ENCODE results near the gene RESF1. TPM values are rescaled to one million over a fixed set of nuclear protein-coding genes. Genes with fewer than 3 reads are reported as not detected.
A peak's percentile ranks its signal among the peaks of the same experiment; 100 is the strongest.

Gene RESF1, protein sequence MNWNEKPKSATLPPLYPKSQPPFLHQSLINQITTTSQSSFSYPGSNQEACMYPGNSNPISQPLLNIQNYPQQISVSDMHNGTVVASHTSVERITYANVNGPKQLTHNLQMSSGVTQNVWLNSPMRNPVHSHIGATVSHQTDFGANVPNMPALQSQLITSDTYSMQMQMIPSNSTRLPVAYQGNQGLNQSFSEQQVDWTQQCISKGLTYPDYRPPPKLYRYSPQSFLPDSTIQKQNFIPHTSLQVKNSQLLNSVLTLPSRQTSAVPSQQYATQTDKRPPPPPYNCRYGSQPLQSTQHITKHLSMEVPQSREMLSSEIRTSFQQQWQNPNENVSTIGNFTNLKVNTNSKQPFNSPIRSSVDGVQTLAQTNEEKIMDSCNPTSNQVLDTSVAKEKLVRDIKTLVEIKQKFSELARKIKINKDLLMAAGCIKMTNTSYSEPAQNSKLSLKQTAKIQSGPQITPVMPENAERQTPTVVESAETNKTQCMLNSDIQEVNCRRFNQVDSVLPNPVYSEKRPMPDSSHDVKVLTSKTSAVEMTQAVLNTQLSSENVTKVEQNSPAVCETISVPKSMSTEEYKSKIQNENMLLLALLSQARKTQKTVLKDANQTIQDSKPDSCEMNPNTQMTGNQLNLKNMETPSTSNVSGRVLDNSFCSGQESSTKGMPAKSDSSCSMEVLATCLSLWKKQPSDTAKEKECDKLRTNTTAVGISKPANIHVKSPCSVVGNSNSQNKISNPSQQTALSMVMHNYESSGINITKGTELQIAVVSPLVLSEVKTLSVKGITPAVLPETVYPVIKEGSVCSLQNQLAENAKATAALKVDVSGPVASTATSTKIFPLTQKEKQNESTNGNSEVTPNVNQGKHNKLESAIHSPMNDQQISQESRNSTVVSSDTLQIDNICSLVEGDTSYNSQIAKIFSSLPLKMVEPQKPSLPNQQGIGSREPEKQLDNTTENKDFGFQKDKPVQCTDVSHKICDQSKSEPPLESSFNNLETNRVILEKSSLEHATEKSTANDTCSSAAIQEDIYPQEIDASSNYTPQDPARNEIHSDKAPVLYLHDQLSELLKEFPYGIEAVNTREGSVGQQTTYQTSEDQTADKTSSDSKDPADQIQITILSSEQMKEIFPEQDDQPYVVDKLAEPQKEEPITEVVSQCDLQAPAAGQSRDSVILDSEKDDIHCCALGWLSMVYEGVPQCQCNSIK (N-terminal part only)
- 78.1 to 91.4 TPM (median 79.9 TPM) in 3 replicates for total RNA-seq (2021)
- percentile 97 among the genes with signal in this experiment for Bru-seq, nascent RNA
- long read RNA-seq, experiment 1, full-length matches to known transcripts, result 68 of 190 reads
- long read RNA-seq, experiment 1, partial matches to known transcripts, result 79 of 190 reads
- long read RNA-seq, experiment 1, other reads (novel, unspliced or antisense), result 43 of 190 reads
- long read RNA-seq, experiment 2, full-length matches to known transcripts, result 7 of 43 reads
- long read RNA-seq, experiment 2, partial matches to known transcripts, result 28 of 43 reads
- long read RNA-seq, experiment 2, other reads (novel, unspliced or antisense), result 8 of 43 reads
- long read RNA-seq, experiment 3, full-length matches to known transcripts, result 15 of 31 reads
- long read RNA-seq, experiment 3, partial matches to known transcripts, result 14 of 31 reads
- long read RNA-seq, experiment 3, other reads (novel, unspliced or antisense), result 2 of 31 reads

DNA sequence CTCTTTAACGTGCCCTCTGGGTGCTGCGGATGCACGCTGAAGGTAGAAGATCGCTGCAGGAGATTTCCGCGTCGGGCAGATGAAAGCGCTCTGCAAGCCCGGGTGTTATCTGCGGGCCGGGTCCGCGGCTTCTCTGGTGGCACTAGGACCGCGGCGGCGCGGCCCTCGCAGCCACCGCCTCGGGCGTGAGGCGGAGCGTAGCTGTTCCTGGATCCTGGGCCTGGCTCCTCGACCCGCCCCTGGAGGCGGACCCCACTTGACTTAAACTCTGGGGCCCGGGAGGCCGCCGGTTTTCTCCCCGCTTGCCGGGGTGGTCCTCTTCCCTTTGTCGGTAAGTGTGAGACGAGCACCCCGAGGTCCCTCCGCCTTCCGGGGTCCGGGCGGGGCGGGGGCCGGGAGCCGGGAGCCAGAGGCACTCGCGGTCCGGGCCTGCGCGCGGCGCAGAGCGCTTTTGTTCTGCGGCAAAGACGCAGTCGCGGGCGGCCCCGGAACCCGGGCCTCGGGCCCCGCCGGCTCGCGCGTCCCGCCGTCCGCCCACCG is at the start of gene RESF1:
Gene RESF1, plus strand, starts transcription at position 255 of the 540 bp plus-strand sequence. CDS start 21,541 bp downstream, outside the sequence.
- Mint-ChIP-seq H3K4me3 (peak within 1 kb of the TSS; percentile 95), H3K9me3 (peaks cover 12% of the 10 kb centered on the region), H3K27ac (peak within 1 kb of the TSS; percentile 93), H3K36me3 (peaks cover 42% of the 10 kb centered on the region), H3K27me3 (ENCODE audit: low read depth) (no peaks in the 10 kb centered on the region), H3K4me1 (peaks cover 49% of the 10 kb centered on the region)
- ChIA-PET POLR2A (interaction anchor here (0.9 kb wide), 1 partner anchor 720 kb away, joined by 3 read pairs; the partner anchor contains the start of gene DNM1L), CTCF (interaction anchor here (1.3 to 1.4 kb wide), 2 partner anchors 44 to 148 kb away, joined by 4 read pairs; no protein-coding TSS in a partner anchor)
- DNase-seq (ENCODE audit: low spot score) (peak; percentile 88), ATAC-seq (peak; percentile 94)
- TF ChIP-seq NFE2L1 (CRISPR knock-in tag; IDR thresholded peaks at IDR 0.05) (peak; percentile 90), TEAD1 (CRISPR knock-in tag; IDR thresholded peaks at IDR 0.05) (peak; percentile 73; the same call in 1 of the 2 replicates), PRRX2 (CRISPR knock-in tag; IDR thresholded peaks at IDR 0.05) (no peak), GABPB1 (CRISPR knock-in tag; IDR thresholded peaks at IDR 0.05) (peak; percentile 34; the same call in 1 of the 2 replicates), FOXP1 (CRISPR knock-in tag; IDR thresholded peaks at IDR 0.05; ENCODE audit: borderline replicate concordance) (peak; percentile 30; the same call in 1 of the 2 replicates), FOXK1 (CRISPR knock-in tag; IDR thresholded peaks at IDR 0.05) (peak; percentile 14; the same call in 1 of the 2 replicates), ZNF671 (CRISPR knock-in tag; IDR thresholded peaks at IDR 0.05) (no peak), ETV6 (CRISPR knock-in tag; IDR thresholded peaks at IDR 0.05) (peak; percentile 82), ZNF423 (CRISPR knock-in tag; IDR thresholded peaks at IDR 0.05) (peak; percentile 14; the same call in 1 of the 2 replicates), HMGA2 (CRISPR knock-in tag; IDR thresholded peaks at IDR 0.05) (no peak), SP1 (CRISPR knock-in tag; conservative IDR thresholded peaks at IDR 0.05) (peak; percentile 64), ELF4 (CRISPR knock-in tag; IDR thresholded peaks at IDR 0.05; ENCODE audit: low read depth) (0 out of 2 replicates have a peak, but pooled peaks have one; percentile 46)
- TF ChIP-seq, protein P1, sequence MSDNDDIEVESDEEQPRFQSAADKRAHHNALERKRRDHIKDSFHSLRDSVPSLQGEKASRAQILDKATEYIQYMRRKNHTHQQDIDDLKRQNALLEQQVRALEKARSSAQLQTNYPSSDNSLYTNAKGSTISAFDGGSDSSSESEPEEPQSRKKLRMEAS (CRISPR knock-in tag; IDR thresholded peaks at IDR 0.05), result peak; percentile 69; the same call in 1 of the 2 replicates
- TF ChIP-seq, protein P2, sequence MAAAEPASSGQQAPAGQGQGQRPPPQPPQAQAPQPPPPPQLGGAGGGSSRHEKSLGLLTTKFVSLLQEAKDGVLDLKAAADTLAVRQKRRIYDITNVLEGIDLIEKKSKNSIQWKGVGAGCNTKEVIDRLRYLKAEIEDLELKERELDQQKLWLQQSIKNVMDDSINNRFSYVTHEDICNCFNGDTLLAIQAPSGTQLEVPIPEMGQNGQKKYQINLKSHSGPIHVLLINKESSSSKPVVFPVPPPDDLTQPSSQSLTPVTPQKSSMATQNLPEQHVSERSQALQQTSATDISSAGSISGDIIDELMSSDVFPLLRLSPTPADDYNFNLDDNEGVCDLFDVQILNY (CRISPR knock-in tag; IDR thresholded peaks at IDR 0.05), result 0 out of 2 replicates have a peak, but pooled peaks have one; percentile 36
- TF ChIP-seq, protein P3, sequence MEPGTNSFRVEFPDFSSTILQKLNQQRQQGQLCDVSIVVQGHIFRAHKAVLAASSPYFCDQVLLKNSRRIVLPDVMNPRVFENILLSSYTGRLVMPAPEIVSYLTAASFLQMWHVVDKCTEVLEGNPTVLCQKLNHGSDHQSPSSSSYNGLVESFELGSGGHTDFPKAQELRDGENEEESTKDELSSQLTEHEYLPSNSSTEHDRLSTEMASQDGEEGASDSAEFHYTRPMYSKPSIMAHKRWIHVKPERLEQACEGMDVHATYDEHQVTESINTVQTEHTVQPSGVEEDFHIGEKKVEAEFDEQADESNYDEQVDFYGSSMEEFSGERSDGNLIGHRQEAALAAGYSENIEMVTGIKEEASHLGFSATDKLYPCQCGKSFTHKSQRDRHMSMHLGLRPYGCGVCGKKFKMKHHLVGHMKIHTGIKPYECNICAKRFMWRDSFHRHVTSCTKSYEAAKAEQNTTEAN (CRISPR knock-in tag; IDR thresholded peaks at IDR 0.05), result 0 out of 2 replicates have a peak, but pooled peaks have one; percentile 52
- TF ChIP-seq, protein P4, sequence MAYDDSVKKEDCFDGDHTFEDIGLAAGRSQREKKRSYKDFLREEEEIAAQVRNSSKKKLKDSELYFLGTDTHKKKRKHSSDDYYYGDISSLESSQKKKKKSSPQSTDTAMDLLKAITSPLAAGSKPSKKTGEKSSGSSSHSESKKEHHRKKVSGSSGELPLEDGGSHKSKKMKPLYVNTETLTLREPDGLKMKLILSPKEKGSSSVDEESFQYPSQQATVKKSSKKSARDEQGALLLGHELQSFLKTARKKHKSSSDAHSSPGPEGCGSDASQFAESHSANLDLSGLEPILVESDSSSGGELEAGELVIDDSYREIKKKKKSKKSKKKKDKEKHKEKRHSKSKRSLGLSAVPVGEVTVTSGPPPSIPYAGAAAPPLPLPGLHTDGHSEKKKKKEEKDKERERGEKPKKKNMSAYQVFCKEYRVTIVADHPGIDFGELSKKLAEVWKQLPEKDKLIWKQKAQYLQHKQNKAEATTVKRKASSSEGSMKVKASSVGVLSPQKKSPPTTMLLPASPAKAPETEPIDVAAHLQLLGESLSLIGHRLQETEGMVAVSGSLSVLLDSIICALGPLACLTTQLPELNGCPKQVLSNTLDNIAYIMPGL (CRISPR knock-in tag; IDR thresholded peaks at IDR 0.05), result peak; percentile 82; the same call in 1 of the 2 replicates
- TF ChIP-seq, protein P5, sequence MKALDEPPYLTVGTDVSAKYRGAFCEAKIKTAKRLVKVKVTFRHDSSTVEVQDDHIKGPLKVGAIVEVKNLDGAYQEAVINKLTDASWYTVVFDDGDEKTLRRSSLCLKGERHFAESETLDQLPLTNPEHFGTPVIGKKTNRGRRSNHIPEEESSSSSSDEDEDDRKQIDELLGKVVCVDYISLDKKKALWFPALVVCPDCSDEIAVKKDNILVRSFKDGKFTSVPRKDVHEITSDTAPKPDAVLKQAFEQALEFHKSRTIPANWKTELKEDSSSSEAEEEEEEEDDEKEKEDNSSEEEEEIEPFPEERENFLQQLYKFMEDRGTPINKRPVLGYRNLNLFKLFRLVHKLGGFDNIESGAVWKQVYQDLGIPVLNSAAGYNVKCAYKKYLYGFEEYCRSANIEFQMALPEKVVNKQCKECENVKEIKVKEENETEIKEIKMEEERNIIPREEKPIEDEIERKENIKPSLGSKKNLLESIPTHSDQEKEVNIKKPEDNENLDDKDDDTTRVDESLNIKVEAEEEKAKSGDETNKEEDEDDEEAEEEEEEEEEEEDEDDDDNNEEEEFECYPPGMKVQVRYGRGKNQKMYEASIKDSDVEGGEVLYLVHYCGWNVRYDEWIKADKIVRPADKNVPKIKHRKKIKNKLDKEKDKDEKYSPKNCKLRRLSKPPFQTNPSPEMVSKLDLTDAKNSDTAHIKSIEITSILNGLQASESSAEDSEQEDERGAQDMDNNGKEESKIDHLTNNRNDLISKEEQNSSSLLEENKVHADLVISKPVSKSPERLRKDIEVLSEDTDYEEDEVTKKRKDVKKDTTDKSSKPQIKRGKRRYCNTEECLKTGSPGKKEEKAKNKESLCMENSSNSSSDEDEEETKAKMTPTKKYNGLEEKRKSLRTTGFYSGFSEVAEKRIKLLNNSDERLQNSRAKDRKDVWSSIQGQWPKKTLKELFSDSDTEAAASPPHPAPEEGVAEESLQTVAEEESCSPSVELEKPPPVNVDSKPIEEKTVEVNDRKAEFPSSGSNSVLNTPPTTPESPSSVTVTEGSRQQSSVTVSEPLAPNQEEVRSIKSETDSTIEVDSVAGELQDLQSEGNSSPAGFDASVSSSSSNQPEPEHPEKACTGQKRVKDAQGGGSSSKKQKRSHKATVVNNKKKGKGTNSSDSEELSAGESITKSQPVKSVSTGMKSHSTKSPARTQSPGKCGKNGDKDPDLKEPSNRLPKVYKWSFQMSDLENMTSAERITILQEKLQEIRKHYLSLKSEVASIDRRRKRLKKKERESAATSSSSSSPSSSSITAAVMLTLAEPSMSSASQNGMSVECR (CRISPR knock-in tag; IDR thresholded peaks at IDR 0.05; ENCODE audit: borderline replicate concordance), result peak; percentile 45; the same call in 1 of the 2 replicates
- TF ChIP-seq, protein P6, sequence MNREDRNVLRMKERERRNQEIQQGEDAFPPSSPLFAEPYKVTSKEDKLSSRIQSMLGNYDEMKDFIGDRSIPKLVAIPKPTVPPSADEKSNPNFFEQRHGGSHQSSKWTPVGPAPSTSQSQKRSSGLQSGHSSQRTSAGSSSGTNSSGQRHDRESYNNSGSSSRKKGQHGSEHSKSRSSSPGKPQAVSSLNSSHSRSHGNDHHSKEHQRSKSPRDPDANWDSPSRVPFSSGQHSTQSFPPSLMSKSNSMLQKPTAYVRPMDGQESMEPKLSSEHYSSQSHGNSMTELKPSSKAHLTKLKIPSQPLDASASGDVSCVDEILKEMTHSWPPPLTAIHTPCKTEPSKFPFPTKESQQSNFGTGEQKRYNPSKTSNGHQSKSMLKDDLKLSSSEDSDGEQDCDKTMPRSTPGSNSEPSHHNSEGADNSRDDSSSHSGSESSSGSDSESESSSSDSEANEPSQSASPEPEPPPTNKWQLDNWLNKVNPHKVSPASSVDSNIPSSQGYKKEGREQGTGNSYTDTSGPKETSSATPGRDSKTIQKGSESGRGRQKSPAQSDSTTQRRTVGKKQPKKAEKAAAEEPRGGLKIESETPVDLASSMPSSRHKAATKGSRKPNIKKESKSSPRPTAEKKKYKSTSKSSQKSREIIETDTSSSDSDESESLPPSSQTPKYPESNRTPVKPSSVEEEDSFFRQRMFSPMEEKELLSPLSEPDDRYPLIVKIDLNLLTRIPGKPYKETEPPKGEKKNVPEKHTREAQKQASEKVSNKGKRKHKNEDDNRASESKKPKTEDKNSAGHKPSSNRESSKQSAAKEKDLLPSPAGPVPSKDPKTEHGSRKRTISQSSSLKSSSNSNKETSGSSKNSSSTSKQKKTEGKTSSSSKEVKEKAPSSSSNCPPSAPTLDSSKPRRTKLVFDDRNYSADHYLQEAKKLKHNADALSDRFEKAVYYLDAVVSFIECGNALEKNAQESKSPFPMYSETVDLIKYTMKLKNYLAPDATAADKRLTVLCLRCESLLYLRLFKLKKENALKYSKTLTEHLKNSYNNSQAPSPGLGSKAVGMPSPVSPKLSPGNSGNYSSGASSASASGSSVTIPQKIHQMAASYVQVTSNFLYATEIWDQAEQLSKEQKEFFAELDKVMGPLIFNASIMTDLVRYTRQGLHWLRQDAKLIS (CRISPR knock-in tag; IDR thresholded peaks at IDR 0.05; ENCODE audit: borderline replicate concordance), result 0 out of 2 replicates have a peak, but pooled peaks have one; percentile 67
